Erythroblast (primary cell): ENCODE measurements around the gene RAB15.

Source experiments
- GATA1 ChIP-seq: IDR thresholded peaks from 2 replicates; pipeline ENCODE4 v1.6.1; 2011; ENCODE audit warnings: low read depth, mild to moderate bottlenecking, control low read depth, low read length, moderate library complexity
- POLR2A ChIP-seq: IDR thresholded peaks from 2 replicates; pipeline ENCODE4 v1.6.1; 2011; ENCODE audit warnings: mild to moderate bottlenecking, low read length

DNA sequence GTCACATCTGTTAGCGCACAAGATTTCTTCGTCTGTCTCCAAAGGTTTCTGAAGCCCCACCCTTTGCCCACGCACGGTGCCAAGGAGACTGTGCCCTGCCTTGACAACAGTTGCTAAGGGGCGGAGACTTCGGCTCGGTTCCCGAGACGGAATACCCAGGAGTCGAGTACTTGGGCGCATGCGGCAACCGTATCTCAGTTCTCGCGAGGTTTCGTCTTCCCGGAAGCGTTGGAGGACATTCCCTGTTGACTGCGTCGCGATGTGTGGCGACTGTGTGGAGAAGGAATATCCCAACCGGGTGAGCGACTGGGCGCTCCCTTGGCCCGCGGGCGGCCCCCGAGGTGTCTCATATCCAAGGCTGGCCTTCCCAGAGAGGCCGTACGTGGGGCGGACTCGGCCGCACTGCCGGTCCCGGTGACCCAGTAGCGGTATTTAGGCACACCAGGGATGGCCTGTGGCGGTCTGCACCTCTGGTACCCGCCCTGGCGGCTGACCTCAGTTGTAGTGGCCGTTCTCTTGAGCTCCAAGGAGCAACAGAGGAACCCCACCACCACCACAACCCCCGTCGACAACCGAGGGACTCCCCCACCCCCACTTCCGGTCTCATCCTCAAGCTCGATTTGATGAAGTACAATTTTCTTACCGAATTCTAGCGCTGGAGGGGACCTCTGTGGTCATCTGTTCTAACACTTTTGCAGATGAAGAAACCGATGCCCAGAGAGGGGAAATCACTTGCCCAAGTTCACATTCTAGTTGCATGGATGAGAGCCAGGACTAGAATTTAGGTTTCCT lies 57.7 kb downstream of the RAB15 start, which contains the start of gene CHURC1:
- peak; percentile 94 for TF ChIP-seq POLR2A
- no peak for TF ChIP-seq GATA1
